Stimulated activated effector memory CD8-positive, alpha-beta T cell treated with anti-CD3 and anti-CD28 coated beads, Interleukin-12 subunit alpha, Interleukin-12 subunit beta, amount 100 ng/mL, for 72 hours (primary cell): ENCODE results near the gene D2HGDH.
A peak's percentile ranks its signal among the peaks of the same experiment; 100 is the strongest.
"Not testable (repeated sequence)": the region's sequence is repeated elsewhere in the genome, so short reads cannot be mapped to it uniquely, and the experiment has no call there.

Source experiments
- ATAC-seq: fragments of 150-1000 bp; cut with Tn5 transposase; 2 replicates; pipeline ENCODE4 v1.10.0; 2021
- DNase-seq, 2 donors: peaks; one replicate each; pipeline ENCODE4 v3.0.0; 2021 to 2022; ENCODE audit warnings: low spot score in 2 of 2
- H3K27ac Mint-ChIP-seq: one replicate; pipeline ENCODE4 v1.8.0; 2022; ENCODE audit warnings: mild to moderate bottlenecking, mixed read lengths
- H3K36me3 Mint-ChIP-seq: one replicate; pipeline ENCODE4 v1.8.0; 2022; ENCODE audit warnings: mild to moderate bottlenecking, mixed read lengths
- H3K4me1 Mint-ChIP-seq: one replicate; pipeline ENCODE4 v1.8.0; 2022; ENCODE audit warnings: mixed read lengths
- H3K4me3 Mint-ChIP-seq: one replicate; pipeline ENCODE4 v1.8.0; 2022; ENCODE audit warnings: mild to moderate bottlenecking, mixed read lengths
- H3K9me3 Mint-ChIP-seq: one replicate; pipeline ENCODE4 v1.8.0; 2022; ENCODE audit warnings: mixed read lengths

D2HGDH gene

GRCh38 chr2:241720099-241720498 is 14.3 kb upstream of the D2HGDH start:
- Mint-ChIP-seq H3K4me1 (peaks cover 6% of the 10 kb centered on the region), H3K4me3 (no peak overlapping the region), H3K9me3 (no peaks in the 10 kb centered on the region), H3K36me3 (peaks cover 79% of the 10 kb centered on the region), H3K27ac (no peak overlapping the region)
- ATAC-seq (no peak), DNase-seq (no peak)

- H3K36me3 Mint-ChIP-seq: peaks cover 75% of the 10 kb centered on the region
- no peaks in the 10 kb centered on the region for H3K9me3 Mint-ChIP-seq
- H3K27ac Mint-ChIP-seq: no peak overlapping the region
- no peak overlapping the region for H3K4me3 Mint-ChIP-seq
- peaks cover 6% of the 10 kb centered on the region for H3K4me1 Mint-ChIP-seq
- ATAC-seq (no peak), DNase-seq (no peak)
Observed at GRCh38 chr2:241720560-241720959, 13.9 kb upstream of the D2HGDH start.

GRCh38 chr2:241721852-241722251 is 12.6 kb upstream of the D2HGDH start:
- Mint-ChIP-seq H3K36me3 (peaks cover 69% of the 10 kb centered on the region), H3K9me3 (no peaks in the 10 kb centered on the region), H3K4me3 (no peak overlapping the region), H3K27ac (no peak overlapping the region), H3K4me1 (peaks cover 6% of the 10 kb centered on the region)
- ATAC-seq (no peak), DNase-seq (no peak)

- Mint-ChIP-seq H3K9me3 (no peaks in the 10 kb centered on the region), H3K27ac (peak overlapping the region; percentile 26), H3K36me3 (peaks cover 57% of the 10 kb centered on the region), H3K4me1 (peaks cover 6% of the 10 kb centered on the region), H3K4me3 (no peak overlapping the region)
- DNase-seq (no peak), ATAC-seq (no peak)
Observed at GRCh38 chr2:241722896-241723454, 11.5 kb upstream of the D2HGDH start.

- no peak for DNase-seq
- H3K36me3 Mint-ChIP-seq: peaks cover 49% of the 10 kb centered on the region
- H3K4me1 Mint-ChIP-seq: peaks cover 6% of the 10 kb centered on the region
- no peaks in the 10 kb centered on the region for H3K9me3 Mint-ChIP-seq
- H3K27ac Mint-ChIP-seq: no peak overlapping the region
- no peak overlapping the region for H3K4me3 Mint-ChIP-seq
- peak; percentile 51 for ATAC-seq
Observed at GRCh38 chr2:241724259-241724974, 10.0 kb upstream of the D2HGDH start.

- H3K4me1 Mint-ChIP-seq: peaks cover 14% of the 10 kb centered on the region
Observed at GRCh38 chr2:241724975-241725870, 9.2 kb upstream of the D2HGDH start.

GRCh38 chr2:241726459-241726858 is 8.0 kb upstream of the D2HGDH start:
- no peak overlapping the region for H3K4me3 Mint-ChIP-seq
- ATAC-seq: no peak
- H3K36me3 Mint-ChIP-seq: peaks cover 31% of the 10 kb centered on the region
- peaks cover 25% of the 10 kb centered on the region for H3K4me1 Mint-ChIP-seq
- H3K27ac Mint-ChIP-seq: no peak overlapping the region
- H3K9me3 Mint-ChIP-seq: no peaks in the 10 kb centered on the region
- DNase-seq: no peak

More at GRCh38 chr2:241724975-241725870, 9.2 kb upstream of the D2HGDH start:
- DNase-seq (no peak), ATAC-seq (no peak)
- Mint-ChIP-seq H3K36me3 (peaks cover 41% of the 10 kb centered on the region), H3K9me3 (no peaks in the 10 kb centered on the region), H3K4me3 (no peak overlapping the region), H3K27ac (no peak overlapping the region)

GRCh38 chr2:241728000-241728399 is 6.4 kb upstream of the D2HGDH start:
- Mint-ChIP-seq H3K4me1 (peaks cover 34% of the 10 kb centered on the region), H3K4me3 (no peak overlapping the region), H3K27ac (no peak overlapping the region), H3K9me3 (no peaks in the 10 kb centered on the region), H3K36me3 (peaks cover 20% of the 10 kb centered on the region)
- no peak for ATAC-seq
- no peak for DNase-seq

GRCh38 chr2:241728627-241729026 is 5.8 kb upstream of the D2HGDH start:
- ATAC-seq (no peak), DNase-seq (no peak)
- H3K4me1 Mint-ChIP-seq: peaks cover 40% of the 10 kb centered on the region
- H3K36me3 Mint-ChIP-seq: peaks cover 14% of the 10 kb centered on the region
- H3K4me3 Mint-ChIP-seq: no peak overlapping the region
- H3K9me3 Mint-ChIP-seq: no peaks in the 10 kb centered on the region
- no peak overlapping the region for H3K27ac Mint-ChIP-seq

- DNase-seq: no peak
- H3K4me1 Mint-ChIP-seq: peaks cover 43% of the 10 kb centered on the region
- peak overlapping the region; percentile 48 for H3K4me3 Mint-ChIP-seq
- peaks cover 7% of the 10 kb centered on the region for H3K36me3 Mint-ChIP-seq
- ATAC-seq: no peak
- no peaks in the 10 kb centered on the region for H3K9me3 Mint-ChIP-seq
- peak overlapping the region; percentile 92 for H3K27ac Mint-ChIP-seq
Observed at GRCh38 chr2:241729868-241730267, 4.6 kb upstream of the D2HGDH start.

GRCh38 chr2:241730671-241731293 is 3.6 kb upstream of the D2HGDH start:
- Mint-ChIP-seq H3K4me1 (peaks cover 43% of the 10 kb centered on the region), H3K36me3 (peaks cover 4% of the 10 kb centered on the region), H3K27ac (peak overlapping the region; percentile 92), H3K9me3 (no peaks in the 10 kb centered on the region), H3K4me3 (peak overlapping the region; percentile 48)
- no peak for DNase-seq
- ATAC-seq: no peak

- H3K27ac Mint-ChIP-seq, H3K36me3 Mint-ChIP-seq, ATAC-seq, H3K9me3 Mint-ChIP-seq: not testable (repeated sequence)
- peak in 1 of 2 donors; percentile 56 for DNase-seq
- Mint-ChIP-seq H3K4me1 (peaks cover 46% of the 10 kb centered on the region), H3K4me3 (peak overlapping the region; percentile 73)
Observed at GRCh38 chr2:241732513-241733186, 1.8 kb upstream of the D2HGDH start.

- peaks cover 53% of the 10 kb centered on the region for H3K4me1 Mint-ChIP-seq
- ATAC-seq: no peak
- H3K36me3 Mint-ChIP-seq: peaks cover 8% of the 10 kb centered on the region
- H3K4me3 Mint-ChIP-seq: peak overlapping the region; percentile 73
- DNase-seq: no peak
- peak overlapping the region; percentile 40 for H3K27ac Mint-ChIP-seq
- no peaks in the 10 kb centered on the region for H3K9me3 Mint-ChIP-seq
Observed at GRCh38 chr2:241733391-241734207, 831 bp upstream of the D2HGDH start.

- H3K27ac Mint-ChIP-seq: peak overlapping the region; percentile 40
- DNase-seq: no peak
- H3K4me3 Mint-ChIP-seq: peak overlapping the region; percentile 73
- peaks cover 8% of the 10 kb centered on the region for H3K36me3 Mint-ChIP-seq
- ATAC-seq: peak; percentile 29
- H3K4me1 Mint-ChIP-seq: peaks cover 59% of the 10 kb centered on the region
- no peaks in the 10 kb centered on the region for H3K9me3 Mint-ChIP-seq
Observed at GRCh38 chr2:241734208-241734466, 293 bp upstream of the D2HGDH start.
